Measurements from ENCODE around the gene ABCA10. TPM values are rescaled to one million over a fixed set of nuclear protein-coding genes. Genes with fewer than 3 reads are reported as not detected.

Gene ABCA10
- total RNA-seq, 1 experiment from 2014 or later: 0.90 TPM

DNA sequence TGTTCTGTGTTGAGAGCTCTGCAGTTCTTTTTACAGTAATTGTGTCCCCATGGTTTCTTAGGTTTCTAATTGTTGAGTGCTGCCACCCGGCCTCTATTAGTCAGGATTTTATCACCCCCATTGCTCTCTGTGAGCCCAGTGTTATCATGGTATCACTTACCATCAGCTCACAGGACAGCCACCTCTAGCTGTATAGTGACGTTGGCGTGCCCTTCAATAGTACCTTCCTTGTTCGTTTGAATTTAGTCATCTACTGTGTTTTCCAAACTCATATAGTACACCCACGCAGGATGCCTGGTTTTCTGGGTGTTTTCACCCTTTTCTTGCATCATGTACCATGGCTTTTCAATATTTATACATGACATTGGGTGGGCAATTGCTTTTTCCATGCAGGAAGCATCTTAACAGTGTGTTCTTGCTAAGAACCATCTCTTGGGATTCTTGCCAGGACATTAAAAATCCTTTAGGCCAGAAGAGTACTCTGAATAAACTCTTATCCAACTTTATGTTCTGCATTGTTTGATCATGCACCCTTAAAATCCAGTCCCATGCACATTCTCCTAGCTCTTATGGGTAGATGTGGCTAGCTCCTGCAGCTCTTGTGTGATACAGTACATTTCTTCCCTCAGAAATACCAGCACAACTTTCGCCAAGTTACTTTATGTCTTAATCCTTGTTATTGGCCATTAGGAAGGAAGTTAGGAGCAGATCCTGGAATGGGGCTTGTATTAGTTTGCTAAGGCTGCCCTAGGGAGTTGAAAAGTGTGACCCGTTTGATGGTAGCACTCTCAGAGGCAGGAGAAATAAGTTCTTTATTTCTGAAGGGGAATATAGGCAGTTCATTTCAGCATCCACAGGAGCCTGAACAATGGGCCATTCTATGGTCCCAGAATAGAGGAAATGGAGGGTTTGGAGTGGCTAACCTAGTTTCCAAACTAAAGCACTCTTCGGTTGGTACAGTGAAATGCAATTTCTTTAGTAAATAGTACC is 11.3 kb upstream of the ABCA10 start:
- Histone ChIP-seq H3K27me3 (ENCODE audit: control insufficient read depth, insufficient read depth, low read length) (no peaks in the 10 kb centered on the region), H3K27ac (ENCODE audit: low read length) (no peak overlapping the region), H3K4me1 (ENCODE audit: control insufficient read depth, insufficient read depth, low read length) (no peaks in the 10 kb centered on the region), H3K36me3 (ENCODE audit: control insufficient read depth, insufficient read depth, low read length) (no peaks in the 10 kb centered on the region), H3K9me3 (ENCODE audit: control insufficient read depth, insufficient read depth, low read depth, low read length) (no peaks in the 10 kb centered on the region), H3K4me3 (ENCODE audit: low read depth in 2 of 2, low read length in 2 of 2) (no peak overlapping the region)
- ChIA-PET CTCF (no interaction called here), POLR2A (no interaction called here)
- intact Hi-C loops (cut with micrococcal nuclease; ENCODE audit: unreplicated experiment): loop anchor here (10.0 kb wide), 1 partner anchor 265 kb away; no protein-coding TSS in a partner anchor
- no peak for DNase-seq (ENCODE audit: low read depth, low spot score)
- in situ Hi-C loops (cut with HindIII; ENCODE audit: low pct_unique_long_range_greater_than_20kb, low sequenced_read_pairs): no loop called here
- BruUV-seq (replicated peaks): no TSS peak
- no peak for ATAC-seq
- TF ChIP-seq POLR2AphosphoS5 (IDR thresholded peaks at IDR 0.05; ENCODE audit: low read depth, low read length) (no peak), TCF7L2 (IDR thresholded peaks at IDR 0.05; ENCODE audit: low read depth, low read length) (no peak), SIN3A (IDR thresholded peaks at IDR 0.05; ENCODE audit: borderline replicate concordance, insufficient read depth, low read depth, low read length) (no peak)
- TF ChIP-seq, protein P1, sequence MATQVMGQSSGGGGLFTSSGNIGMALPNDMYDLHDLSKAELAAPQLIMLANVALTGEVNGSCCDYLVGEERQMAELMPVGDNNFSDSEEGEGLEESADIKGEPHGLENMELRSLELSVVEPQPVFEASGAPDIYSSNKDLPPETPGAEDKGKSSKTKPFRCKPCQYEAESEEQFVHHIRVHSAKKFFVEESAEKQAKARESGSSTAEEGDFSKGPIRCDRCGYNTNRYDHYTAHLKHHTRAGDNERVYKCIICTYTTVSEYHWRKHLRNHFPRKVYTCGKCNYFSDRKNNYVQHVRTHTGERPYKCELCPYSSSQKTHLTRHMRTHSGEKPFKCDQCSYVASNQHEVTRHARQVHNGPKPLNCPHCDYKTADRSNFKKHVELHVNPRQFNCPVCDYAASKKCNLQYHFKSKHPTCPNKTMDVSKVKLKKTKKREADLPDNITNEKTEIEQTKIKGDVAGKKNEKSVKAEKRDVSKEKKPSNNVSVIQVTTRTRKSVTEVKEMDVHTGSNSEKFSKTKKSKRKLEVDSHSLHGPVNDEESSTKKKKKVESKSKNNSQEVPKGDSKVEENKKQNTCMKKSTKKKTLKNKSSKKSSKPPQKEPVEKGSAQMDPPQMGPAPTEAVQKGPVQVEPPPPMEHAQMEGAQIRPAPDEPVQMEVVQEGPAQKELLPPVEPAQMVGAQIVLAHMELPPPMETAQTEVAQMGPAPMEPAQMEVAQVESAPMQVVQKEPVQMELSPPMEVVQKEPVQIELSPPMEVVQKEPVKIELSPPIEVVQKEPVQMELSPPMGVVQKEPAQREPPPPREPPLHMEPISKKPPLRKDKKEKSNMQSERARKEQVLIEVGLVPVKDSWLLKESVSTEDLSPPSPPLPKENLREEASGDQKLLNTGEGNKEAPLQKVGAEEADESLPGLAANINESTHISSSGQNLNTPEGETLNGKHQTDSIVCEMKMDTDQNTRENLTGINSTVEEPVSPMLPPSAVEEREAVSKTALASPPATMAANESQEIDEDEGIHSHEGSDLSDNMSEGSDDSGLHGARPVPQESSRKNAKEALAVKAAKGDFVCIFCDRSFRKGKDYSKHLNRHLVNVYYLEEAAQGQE (IDR thresholded peaks at IDR 0.05; ENCODE audit: insufficient read depth in 1 of 2, low read depth in 2 of 2, low read length in 1 of 2): no peak
- TF ChIP-seq, protein P2, sequence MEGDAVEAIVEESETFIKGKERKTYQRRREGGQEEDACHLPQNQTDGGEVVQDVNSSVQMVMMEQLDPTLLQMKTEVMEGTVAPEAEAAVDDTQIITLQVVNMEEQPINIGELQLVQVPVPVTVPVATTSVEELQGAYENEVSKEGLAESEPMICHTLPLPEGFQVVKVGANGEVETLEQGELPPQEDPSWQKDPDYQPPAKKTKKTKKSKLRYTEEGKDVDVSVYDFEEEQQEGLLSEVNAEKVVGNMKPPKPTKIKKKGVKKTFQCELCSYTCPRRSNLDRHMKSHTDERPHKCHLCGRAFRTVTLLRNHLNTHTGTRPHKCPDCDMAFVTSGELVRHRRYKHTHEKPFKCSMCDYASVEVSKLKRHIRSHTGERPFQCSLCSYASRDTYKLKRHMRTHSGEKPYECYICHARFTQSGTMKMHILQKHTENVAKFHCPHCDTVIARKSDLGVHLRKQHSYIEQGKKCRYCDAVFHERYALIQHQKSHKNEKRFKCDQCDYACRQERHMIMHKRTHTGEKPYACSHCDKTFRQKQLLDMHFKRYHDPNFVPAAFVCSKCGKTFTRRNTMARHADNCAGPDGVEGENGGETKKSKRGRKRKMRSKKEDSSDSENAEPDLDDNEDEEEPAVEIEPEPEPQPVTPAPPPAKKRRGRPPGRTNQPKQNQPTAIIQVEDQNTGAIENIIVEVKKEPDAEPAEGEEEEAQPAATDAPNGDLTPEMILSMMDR (IDR thresholded peaks at IDR 0.05): no peak

DNA sequence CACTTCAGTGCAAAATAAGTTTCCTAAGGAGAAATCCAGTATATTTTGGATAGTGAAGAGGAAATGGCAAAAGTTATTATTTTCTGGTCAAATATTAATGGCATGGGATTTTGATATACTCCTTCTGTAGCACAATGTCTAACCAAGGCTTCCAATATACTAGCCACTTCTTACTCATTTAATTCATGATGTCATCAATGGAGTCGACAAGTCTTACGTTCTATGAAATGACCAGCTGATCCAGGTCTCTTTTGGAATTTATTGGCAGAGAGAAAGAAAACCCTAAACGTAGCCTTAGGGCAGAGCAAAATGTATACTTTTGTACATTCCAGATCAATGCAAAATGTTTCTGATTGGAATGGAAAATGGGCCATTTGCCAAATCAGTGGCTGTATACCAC is 8.3 kb upstream of the ABCA10 start:
- ATAC-seq (no peak), DNase-seq (ENCODE audit: low read depth, low spot score) (no peak)
- Histone ChIP-seq H3K36me3 (ENCODE audit: control insufficient read depth, insufficient read depth, low read length) (no peaks in the 10 kb centered on the region), H3K27me3 (ENCODE audit: control insufficient read depth, insufficient read depth, low read length) (no peaks in the 10 kb centered on the region), H3K9me3 (ENCODE audit: control insufficient read depth, insufficient read depth, low read depth, low read length) (no peaks in the 10 kb centered on the region; the same call in 1 of the 2 replicates), H3K4me1 (ENCODE audit: control insufficient read depth, insufficient read depth, low read length) (no peaks in the 10 kb centered on the region), H3K4me3 (ENCODE audit: low read depth in 2 of 2, low read length in 2 of 2) (no peak overlapping the region), H3K27ac (ENCODE audit: low read length) (no peak overlapping the region)
- POLR2A ChIA-PET: no interaction called here
- in situ Hi-C loops (cut with HindIII; ENCODE audit: low pct_unique_long_range_greater_than_20kb, low sequenced_read_pairs): no loop called here
- intact Hi-C loops (cut with micrococcal nuclease; ENCODE audit: unreplicated experiment): loop anchor here (10.0 kb wide), 1 partner anchor 262 kb away; no protein-coding TSS in a partner anchor
- no TSS peak for BruUV-seq (replicated peaks)
- CTCF ChIA-PET: interaction anchor here (0.9 kb wide), 1 partner anchor 463 kb away, joined by 3 read pairs; no protein-coding TSS in a partner anchor
- TF ChIP-seq, protein P2 (IDR thresholded peaks at IDR 0.05): no peak
- TF ChIP-seq POLR2AphosphoS5 (IDR thresholded peaks at IDR 0.05; ENCODE audit: low read depth, low read length) (no peak), TCF7L2 (IDR thresholded peaks at IDR 0.05; ENCODE audit: low read depth, low read length) (no peak), SIN3A (IDR thresholded peaks at IDR 0.05; ENCODE audit: borderline replicate concordance, insufficient read depth, low read depth, low read length) (no peak)
- TF ChIP-seq, protein P1 (IDR thresholded peaks at IDR 0.05; ENCODE audit: insufficient read depth in 1 of 2, low read depth in 2 of 2, low read length in 1 of 2): no peak
